Amygdala (tissue), 56 donors: Measurements from ENCODE around the gene AGXT.

ENCODE experiments used
- DNase-seq, 56 donors: peaks; one replicate each; lab custom pipeline; 2025; lab: John Stamatoyannopoulos, UW

AGXT gene

DNA sequence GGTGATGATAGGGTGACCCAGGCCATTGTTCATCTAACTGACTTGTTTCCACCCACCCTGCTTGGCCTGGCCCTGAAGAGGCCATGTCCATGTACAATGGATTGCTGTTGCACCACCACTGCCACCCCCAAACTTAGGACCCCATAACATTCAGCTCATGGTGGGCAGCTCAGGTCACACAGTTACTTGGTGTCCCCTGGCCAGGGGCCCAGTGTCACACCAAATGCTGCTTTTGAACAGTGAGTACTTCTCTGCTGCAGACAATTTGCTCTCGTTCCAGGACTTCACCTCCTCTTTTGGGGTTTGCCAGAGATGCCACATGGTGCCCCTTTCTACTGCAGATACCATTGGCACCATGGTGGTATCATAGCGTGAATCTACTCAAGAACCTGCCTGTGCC is 15.6 kb downstream of the AGXT start:
- no peak for DNase-seq

DNA sequence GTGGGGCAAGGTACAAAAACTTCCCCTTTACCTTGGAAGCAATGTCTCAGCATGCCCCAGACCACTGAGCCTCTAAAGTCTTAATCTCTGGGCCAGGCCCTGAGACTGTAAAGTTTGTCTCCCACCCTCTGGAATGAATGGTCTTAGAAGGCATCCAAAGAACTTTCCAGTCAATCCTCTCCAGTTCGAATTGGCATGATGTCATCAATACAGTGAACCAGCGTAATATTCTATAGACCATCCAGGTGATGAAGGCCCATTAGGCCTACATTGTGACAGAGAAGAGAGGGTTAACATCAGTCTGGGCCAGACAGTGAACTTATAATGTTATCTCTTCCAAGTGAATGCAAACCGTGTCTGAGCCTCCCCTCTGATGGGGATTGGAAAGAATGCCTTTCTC is 16.1 kb downstream of the AGXT start:
- no peak for DNase-seq

DNA sequence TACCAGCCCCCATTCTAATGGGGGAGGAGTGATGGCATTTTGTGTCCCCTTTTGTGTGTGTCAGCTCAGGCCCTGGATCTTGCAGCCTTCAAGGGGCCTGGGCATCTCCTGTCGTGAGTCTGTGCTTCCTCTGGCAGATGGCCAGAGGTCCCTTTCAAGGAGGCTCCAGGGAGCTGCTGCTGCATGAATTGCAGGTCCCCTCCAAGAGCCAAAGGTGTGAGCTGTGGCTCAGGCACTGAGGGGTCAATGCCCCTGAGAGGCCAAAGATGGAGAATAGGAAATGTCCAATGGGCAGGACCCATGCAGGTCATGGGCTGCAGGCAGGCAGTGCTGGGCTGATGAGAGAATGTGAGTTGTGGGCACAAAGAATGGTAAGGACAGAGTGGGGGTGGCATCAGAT is 16.9 kb downstream of the AGXT start:
- DNase-seq = no peak

DNA sequence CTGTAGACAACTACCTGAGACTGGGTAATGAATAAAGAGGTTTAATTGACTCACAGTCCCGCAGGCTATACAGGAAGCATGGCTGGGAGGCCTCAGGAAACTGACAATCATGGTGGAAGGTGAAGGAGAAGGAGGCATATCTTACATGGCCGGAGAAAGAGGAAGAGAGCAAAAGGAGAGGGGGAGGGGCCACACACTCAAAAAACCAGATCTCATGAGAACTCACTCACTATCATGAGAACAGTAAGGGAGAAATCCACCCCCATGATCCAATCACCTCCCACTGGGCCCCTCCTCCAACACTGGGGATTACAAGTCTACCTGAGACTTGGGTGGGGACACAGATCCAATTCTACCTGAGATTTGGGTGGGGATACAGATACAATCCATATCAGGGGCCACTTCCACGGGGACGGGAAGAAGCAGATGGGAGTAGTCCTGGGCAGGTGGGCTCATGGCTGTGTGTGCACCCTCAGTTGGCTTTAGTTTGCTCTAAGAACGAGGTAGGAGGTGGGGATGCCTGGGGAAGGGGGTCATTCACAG is 17.5 kb downstream of the AGXT start:
- no peak for DNase-seq

DNA sequence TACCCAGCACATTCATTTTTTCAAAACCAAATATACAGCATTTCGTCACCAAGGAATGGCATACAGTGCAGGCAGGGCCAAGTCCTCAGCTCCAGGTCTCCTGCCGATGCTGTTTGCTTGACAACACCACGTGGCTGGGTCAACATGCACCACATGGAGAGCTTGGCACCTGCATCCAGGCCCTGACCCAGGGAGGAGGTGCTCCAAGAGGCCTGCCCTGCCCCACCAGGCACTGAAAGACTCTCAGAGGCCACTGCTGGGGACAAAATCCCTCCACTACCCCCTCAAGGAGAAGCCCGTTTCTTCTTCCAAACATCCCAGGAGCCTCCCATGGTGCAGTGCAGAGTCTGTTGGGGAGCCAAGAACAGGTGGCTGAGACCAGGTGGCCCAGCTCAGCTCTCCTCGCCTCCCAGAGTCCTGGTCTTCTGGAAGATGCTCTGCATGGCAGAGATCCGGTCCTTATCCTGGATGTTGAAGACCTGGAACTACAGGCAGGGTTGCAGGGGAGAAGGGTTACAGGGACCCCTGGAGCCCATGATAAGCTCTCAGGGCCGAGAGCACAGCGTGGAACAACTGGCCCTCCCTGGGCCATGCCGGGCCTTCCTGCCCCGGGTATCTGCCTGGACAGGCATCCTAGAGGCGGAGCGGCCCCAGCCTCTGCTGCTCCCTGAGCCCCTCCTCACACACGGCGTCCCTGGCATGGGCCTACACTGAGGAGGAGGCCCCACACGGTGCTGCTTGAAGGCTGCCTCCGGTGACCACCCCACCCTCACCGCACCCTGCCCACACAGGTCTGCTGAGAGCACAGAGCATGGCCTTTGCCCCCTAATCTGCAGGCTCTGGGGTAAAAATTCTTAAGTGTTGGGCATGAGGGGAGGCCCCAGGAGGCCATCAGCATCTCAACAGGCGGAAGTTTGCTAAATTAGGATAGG is 18.3 kb downstream of the AGXT start:
- DNase-seq = no peak

DNA sequence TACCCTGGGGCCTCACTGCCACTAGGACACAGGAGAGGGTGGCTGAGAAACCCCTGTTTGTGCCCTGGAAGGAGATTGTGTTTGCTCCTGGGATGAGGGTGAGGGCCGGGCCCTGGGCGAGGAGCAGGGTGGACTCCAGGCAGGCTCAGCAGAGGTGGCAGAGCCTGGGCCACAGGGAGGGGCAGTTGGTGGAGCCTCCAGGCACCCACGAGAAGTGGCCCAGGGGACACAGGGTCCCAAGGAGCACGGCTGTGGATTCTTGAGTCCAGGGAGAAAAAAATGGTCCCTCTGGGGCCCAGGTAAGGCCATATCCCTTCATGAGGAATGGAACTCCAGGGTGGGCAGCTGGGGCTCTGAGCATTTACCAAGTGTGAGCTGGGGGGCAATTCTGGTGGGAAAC is 19.0 kb downstream of the AGXT start:
- DNase-seq = no peak

DNA sequence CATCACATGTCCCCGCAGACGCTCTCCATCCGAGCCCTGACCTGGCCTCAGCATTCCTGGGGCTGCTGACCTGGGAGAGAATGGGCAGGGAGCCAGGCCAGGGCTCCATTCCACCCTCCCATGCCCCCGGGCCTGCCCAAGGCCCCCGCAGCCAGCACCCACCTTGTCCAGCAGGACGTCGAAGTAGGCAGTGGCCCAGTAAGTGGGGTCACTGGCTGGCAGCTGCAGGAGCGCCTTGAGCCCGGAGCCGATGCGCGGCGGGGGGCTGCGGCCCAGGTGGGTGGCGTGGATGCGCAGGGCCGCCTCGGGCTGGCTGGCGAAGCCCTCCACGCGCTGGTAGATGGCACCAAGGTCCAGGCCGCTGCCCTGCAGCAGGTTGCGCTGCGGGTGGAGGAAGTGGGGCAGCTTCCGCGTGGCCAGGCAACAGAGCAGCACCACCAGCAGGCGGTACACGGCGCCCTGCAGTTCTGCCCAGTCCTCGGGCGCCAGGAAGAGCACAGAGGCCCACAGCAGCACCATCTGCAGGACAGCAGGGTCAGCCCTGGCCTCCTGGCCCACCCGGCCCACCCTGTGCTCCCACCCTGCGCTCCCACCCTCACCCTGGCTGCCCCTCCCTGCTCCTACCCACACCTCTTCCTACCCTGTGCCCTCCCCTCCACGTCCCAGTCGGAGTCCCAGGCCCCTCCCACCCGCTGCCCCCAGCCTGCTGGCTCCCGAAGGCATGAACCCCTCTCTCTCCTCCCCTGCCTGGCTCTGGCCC is 19.7 kb downstream of the AGXT start:
- no peak for DNase-seq

DNA sequence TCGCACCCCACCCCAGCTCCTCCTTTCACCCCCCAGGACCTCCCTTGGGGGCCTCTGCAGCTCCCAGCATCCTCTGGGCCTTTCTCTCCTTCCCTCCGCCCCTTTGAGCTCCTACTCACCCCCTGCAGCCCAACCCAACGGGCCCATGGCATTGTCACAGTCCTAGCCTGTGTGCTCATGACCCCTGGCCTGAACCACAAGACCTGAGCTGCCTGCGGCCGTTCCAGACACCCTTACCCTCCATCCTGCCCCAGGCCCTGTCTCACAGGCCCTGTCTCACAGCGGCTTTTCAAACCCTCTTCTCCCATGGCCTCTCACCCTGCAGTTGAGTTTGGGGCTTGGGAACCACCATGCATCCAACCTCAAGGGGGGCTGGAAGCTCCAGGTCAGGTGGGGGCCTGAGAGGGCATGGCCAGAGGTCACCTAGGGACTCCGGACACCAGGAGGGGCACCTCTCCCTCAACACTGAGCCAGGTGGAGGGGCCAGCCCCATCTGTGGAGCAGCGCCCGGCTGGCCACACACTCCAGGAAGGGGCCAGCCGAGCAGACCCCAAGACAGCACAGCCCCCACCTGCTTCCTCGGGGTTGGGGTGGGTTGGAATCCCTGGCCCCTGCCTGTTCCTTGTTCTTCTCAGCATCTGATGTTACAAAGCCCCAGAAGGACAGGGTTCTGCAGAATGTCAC is 20.4 kb downstream of the AGXT start:
- DNase-seq = no peak

DNA sequence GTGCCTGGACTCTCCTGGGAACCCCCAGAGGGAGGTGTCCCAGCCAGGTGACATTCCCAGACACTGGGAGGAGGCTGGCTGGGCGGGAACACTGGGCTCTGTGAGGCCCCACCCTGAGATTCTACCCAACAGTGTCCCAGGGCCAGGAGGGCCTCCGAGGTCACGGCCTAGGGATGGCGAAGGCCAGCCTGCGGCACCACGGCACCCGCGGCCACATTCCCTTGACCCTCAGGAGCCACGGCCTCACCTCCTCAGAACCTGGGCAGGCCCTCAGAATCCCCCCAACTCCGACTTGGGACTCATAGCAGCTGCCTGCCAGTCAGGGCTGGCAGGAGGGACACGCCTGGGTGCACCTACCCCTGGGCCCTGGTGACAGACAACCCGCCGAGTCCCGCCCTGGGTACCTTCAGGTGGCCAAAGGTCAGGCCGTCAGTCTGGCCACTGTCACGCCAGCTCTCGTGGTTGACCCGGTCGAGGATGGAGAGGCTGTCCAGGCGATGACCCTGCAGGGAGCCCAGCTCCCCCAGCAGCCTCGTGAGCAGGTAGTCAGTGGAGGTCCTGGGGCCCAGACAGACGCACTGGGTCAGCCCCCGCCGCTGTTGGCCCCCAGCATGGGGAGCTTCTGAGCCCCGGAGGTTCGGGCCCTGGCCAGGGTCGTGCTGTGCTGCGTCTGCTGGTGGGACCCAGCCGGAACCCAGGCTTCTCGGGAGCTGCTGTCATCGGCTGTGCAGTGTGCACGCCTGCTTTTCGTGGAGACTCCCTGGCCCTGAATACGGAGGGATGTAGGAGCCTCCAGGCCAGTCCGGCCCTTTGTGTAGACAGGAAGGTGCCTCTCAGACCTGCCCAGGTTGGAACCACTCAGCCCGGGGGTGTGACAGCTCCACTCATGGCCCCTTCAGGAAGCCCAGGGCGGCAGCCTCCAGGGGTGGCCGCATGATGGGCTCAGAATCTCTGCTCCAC is 21.3 kb downstream of the AGXT start:
- DNase-seq = no peak

DNA sequence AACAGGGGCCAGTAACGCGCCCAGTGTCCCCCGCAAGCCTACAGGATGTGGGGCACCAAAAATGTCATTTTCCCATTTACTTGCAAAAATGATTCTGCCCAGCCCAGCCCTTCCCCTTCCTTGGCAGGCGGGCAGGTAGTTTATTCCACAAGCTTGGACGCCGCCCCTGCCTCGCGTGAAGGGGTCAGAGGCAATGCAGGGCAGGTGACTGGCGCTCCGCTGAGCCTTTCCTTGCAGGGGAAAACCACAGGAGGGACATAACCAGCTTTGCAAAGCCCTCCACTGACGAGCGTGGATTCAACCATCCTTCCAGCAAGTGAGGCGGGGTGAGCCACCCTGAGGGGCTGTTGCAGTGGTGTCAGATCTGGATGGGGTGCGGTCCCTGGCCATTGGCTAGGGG is 22.1 kb downstream of the AGXT start:
- DNase-seq = no peak

DNA sequence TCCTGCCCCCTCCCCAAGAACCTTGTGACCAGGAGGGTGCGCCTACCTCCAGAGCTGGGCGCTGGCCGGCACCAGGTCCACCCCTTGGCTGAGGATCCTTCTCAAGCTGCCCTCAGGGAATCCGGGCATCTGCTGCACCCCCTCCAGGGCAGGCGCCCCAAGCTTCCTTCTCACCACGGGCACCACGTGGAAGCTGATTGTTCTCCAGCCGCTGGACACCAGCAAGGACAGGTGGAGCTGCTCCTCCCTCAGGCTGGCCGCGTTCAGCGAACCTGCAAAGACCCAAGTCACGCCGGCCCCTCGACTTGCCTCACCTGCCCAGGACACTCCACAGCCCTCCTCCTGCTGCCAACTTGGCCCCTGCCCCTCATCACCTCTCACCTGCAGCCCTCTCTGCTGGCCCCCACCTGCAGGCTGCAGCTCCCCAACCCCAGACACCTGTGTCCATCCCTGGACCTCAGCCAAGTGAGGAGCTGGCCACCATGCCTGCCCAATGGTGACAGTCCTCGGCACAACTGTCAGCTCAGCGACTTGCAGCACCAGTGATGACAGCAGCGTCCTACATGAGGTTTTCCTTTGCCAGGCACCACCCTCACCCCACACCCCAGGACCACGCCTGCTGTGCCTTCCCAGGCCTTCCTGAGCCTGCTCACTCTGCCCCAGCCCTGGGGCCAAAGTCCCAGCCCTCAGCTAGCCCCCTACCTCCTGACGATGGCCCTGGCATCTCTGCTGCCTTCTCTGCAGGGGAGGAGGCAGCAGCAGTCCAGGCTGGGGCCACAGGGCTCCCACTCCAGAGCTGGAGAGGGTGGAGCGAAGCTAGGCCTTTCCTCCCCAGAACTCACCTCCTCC is 23.1 kb downstream of the AGXT start:
- no peak for DNase-seq

DNA sequence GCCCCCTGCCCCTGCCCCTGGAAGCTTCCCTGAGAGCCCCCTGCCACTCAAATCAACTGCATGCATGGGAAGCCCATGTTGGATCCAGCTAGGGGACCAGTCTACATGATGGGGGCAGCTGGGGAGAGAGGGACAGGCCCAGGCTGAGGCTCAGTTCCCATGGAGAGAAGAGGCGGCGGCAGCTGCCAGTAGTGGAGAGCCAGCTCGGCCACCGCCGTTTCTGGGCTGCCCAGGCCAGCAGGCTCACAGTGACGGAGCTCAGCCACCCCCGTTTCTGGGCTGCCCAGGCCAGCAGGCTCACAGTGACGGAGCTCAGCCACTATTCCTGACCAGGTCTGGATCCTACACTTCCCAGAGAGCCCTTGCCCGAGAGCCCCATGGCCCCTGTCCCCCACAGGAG is 23.7 kb downstream of the AGXT start:
- peak in 3 of 56 donors; percentile 20 to 53 (median 23) for DNase-seq

DNA sequence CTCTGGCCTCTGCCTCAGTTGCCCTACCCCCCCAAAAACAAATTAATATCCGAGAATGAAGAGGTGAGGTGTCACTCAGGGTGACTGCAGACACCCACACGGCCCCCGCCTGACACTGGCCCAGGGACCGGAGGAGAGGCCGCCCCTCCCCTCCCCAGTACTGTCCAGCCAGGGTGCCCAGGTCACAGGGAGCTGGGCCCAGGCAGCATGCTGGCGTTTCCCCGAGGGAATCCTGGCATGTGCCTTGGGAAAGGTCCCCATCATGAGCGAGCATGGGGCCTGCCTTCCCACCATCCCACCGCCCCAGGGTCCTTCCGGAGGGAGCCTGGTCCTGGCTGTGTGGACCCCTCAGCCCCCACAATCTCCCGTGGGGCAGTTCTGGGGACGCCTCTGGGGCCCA is 24.3 kb downstream of the AGXT start:
- DNase-seq = no peak

DNA sequence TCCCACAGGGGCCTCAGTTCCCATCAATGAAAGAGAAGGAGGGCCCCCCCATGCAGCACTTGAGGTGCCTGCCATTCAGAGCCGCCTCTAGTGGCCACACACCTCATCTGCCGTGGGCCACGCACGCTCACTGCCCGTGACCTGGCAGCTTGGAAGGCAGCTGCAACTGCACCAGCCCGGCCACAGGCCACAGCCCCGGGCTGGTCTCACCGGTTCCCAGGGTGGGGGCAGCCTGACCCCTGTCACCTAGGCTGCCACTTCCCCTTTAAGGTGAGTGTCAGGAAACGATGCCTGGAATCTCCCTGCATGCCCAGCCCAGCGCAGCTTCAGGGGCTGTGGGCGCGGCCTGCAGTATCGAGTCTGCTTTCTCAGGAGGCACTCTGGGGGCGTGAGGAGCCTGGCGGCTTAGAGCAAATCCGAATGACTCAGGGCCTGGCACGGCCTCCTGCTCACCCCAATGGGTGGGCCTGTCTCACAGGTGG is 24.8 kb downstream of the AGXT start:
- DNase-seq = peak in 2 of 56 donors; percentile 30 to 45

DNA sequence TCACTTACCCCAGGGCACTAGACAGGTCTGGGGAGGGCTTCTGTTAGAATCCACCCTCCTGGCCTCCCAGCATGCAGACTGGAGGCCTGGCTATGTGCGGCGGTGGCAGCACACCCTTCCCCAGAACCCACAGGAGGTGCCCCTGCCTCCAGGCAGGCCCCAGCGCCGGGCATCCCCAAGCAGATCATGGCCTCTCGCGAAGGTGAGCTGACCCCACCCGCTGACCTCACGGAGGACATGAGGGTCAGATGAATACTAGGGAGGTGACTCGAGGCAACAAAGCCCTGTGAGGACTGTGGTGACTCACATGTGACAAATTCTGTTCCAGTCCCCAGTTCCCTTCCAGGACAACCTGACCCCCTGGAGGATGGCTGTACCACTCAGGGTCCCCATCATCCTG is 25.4 kb downstream of the AGXT start:
- DNase-seq = no peak

DNA sequence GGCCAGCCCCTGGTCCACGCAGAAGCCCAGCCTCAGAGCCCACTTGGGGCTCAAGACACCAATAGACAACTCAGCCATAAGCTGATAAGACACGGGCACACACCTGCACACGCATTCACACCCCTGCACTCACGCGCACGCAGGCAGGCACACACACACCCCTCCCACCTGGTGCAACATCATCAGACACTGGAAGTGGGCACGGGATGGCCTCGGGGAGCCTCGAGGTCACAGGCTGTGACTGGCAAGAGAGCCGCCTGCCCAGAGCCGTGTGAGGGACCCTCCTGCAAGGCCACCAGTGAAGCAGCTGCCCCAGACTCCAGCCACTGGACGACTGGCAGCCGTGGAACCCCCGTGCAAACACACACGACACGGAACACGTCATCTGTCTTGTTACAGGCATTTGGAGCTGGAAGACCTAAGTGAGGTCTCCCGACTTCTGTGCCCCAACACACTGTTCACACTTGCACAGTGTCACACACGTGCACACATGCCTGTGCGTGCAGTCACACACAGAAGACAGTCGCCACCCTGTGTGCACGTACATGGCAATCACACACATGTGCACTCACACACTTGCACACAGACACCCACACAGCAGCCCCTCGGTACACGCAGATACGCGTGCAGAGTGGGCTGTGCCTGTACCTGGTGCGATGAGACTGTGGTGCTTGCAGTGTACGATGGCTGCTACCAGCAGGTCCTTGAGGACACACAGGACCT is 26.4 kb downstream of the AGXT start:
- no peak for DNase-seq

DNA sequence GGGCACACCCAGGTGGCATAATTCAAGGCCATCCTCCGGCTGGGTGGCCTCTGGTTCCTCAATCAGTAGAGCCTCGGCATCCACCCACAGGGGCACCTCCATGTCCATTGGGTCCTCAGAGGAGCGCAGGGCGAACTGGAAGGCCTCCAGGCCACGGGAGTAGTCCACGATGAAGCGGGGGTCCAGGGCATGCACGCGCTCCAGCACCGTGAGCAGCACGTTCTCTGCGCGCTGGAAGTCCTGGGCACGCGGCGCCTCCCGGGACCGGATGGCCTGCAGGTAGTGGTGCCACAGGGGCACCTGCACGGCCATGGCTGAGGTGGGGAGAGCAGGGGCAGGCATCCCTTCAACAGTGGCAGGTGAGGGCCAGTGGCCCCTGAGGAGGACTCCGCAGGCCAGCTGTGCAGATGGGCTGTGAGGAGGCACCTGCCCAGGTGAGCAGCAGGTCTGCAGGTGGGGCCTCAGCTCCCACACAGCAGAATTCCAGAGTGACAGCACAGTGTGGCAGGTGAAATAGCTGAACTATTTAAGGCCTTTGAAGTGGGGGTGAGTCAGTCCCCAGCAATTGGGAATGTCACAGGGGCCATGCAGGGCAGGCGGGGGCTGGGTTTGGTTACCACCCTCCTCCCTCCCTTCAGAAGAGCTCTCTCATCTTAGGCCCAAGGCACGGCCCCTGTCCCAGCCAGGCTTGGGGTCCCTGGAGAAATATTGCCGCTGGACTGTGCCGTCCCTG is 27.2 kb downstream of the AGXT start, which contains the start of gene MAB21L4:
Gene MAB21L4, minus strand, starts transcription at position 501 of the 733 bp plus-strand sequence. Its CDS starts 159 bp downstream, at position 342.
- DNase-seq = no peak
